ENCODE results near the gene ADRA1B. TPM values are rescaled to one million over a fixed set of nuclear protein-coding genes. Genes with fewer than 3 reads are reported as not detected.

ADRA1B gene
- total and polyA plus RNA-seq, 10 of the 15 experiments (the other 5 are each of a cell fraction or from before 2014, with no cell fraction given): 0.04 TPM; not detected in 9

GRCh38 chr5:159916841-159917761 is 819 bp downstream of the ADRA1B start (continued):
- TF ChIP-seq ZBTB40 (IDR thresholded peaks at IDR 0.05; ENCODE audit: borderline replicate concordance): no peak
- TF ChIP-seq, protein P1, sequence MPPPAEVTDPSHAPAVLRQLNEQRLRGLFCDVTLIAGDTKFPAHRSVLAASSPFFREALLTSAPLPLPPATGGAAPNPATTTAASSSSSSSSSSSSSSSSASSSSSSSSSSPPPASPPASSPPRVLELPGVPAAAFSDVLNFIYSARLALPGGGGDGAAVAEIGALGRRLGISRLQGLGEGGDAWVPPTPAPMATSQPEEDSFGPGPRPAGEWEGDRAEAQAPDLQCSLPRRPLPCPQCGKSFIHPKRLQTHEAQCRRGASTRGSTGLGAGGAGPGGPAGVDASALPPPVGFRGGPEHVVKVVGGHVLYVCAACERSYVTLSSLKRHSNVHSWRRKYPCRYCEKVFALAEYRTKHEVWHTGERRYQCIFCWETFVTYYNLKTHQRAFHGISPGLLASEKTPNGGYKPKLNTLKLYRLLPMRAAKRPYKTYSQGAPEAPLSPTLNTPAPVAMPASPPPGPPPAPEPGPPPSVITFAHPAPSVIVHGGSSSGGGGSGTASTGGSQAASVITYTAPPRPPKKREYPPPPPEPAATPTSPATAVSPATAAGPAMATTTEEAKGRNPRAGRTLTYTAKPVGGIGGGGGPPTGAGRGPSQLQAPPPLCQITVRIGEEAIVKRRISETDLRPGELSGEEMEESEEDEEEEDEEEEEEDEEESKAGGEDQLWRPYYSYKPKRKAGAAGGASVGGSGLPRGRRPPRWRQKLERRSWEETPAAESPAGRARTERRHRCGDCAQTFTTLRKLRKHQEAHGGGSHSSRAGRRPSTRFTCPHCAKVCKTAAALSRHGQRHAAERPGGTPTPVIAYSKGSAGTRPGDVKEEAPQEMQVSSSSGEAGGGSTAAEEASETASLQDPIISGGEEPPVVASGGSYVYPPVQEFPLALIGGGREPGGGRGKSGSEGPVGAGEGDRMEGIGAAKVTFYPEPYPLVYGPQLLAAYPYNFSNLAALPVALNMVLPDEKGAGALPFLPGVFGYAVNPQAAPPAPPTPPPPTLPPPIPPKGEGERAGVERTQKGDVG (CRISPR knock-in tag; IDR thresholded peaks at IDR 0.05): no peak
